Activated T-helper 1 cell treated with anti-CD3 and anti-CD28 coated beads, Interleukin-12 subunit alpha, Interleukin-12 subunit beta, Interleukin-2, Interleukin-4 antibody, amounts not matched to agents 30 ng/mL and 10 ng/mL and 1 ng/mL, durations not matched to agents 14 hours and 24 hours and 36 hours (primary cell): Measurements from ENCODE around the gene RPL21. TPM values are rescaled to one million over a fixed set of nuclear protein-coding genes. Genes with fewer than 3 reads are reported as not detected.

Experiments
- DNase-seq: peaks from one replicate; pipeline ENCODE4 v3.0.0; 2021; ENCODE audit warnings: low spot score
- H3K27ac Mint-ChIP-seq: one replicate; pipeline ENCODE4 v1.8.0; 2021; ENCODE audit warnings: mild to moderate bottlenecking, mixed read lengths
- H3K27me3 Mint-ChIP-seq: one replicate; pipeline ENCODE4 v1.8.0; 2022; ENCODE audit warnings: mild to moderate bottlenecking, moderate library complexity, mixed read lengths; ENCODE audit not compliant: insufficient read depth
- H3K36me3 Mint-ChIP-seq: one replicate; pipeline ENCODE4 v1.8.0; 2021; ENCODE audit warnings: low read depth, mixed read lengths
- H3K4me1 Mint-ChIP-seq: one replicate; pipeline ENCODE4 v1.8.0; 2021; ENCODE audit warnings: low read depth, mixed read lengths
- H3K4me3 Mint-ChIP-seq: one replicate; pipeline ENCODE4 v1.8.0; 2021; ENCODE audit warnings: mild to moderate bottlenecking, moderate library complexity, mixed read lengths
- H3K9me3 Mint-ChIP-seq: one replicate; pipeline ENCODE4 v1.8.0; 2021; ENCODE audit warnings: mixed read lengths
- intact Hi-C: fragments of 100-400 bp; cut with micrococcal nuclease; formaldehyde crosslinking; loops from one replicate; pipeline ENCODE4 v1.15.1; 2024
- total RNA-seq: library from RNA; stranded (reverse); gene quantifications from 2 replicates; pipeline ENCODE4 v1.2.3, GENCODE V29; 2022

The RPL21 gene
- total RNA-seq, 1 donor from 2014 or later = 1,045 TPM

DNA sequence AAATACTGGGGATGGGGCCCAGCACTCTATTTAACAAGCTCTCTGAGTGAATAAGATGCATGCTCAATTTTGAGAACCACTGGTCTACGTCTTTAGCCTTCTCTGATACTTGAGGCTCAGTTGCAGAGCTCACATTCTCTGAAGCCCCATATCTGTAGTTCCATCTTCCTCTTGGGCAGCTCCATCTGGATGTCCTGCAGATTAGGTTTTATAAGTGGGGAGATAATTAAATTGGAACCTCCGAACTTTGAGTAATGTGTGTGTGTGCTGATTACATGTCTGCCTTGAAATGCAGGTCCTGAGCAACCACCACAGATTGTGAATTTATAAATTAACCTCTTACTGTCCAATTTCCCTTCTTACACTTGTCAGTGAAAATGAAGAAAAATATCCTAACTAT, 12.1 kb downstream of the RPL21 start:
- no peak overlapping the region for H3K27ac Mint-ChIP-seq
- H3K4me3 Mint-ChIP-seq = no peak overlapping the region
- H3K27me3 Mint-ChIP-seq = peaks cover 5% of the 10 kb centered on the region
- peaks cover 27% of the 10 kb centered on the region for H3K36me3 Mint-ChIP-seq
- no peaks in the 10 kb centered on the region for H3K9me3 Mint-ChIP-seq
- H3K4me1 Mint-ChIP-seq = peaks cover 26% of the 10 kb centered on the region
- no peak for DNase-seq
- intact Hi-C loops = no loop called here

GRCh38 chr13:27264181-27264580, 12.8 kb downstream of the RPL21 start:
- no peak overlapping the region for H3K4me3 Mint-ChIP-seq
- H3K27ac Mint-ChIP-seq = peak overlapping the region; percentile 29
- intact Hi-C loops = no loop called here
- peaks cover 7% of the 10 kb centered on the region for H3K27me3 Mint-ChIP-seq
- peaks cover 18% of the 10 kb centered on the region for H3K4me1 Mint-ChIP-seq
- DNase-seq = no peak
- H3K36me3 Mint-ChIP-seq = peaks cover 20% of the 10 kb centered on the region
- H3K9me3 Mint-ChIP-seq = no peaks in the 10 kb centered on the region

DNA sequence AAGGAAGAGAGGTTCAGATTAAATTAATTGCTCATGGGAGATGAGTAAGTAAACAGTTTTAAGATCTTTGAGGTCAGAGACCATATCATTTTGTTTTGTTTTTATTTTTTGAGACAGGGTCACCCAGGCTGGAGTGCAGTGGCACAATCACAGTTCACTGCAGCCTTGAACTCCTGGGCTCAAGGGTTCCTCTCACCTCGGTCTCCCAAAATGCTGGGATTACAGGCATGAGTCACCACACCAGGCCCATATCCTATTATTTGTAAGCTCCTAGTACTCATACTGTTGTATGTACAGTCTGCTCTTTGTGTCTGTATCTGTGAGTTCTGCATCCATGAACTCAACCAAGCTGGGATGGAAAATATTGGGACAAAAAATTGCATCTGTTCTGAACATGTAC, 13.3 kb downstream of the RPL21 start:
- H3K27me3 Mint-ChIP-seq = peaks cover 7% of the 10 kb centered on the region
- DNase-seq = no peak
- H3K4me1 Mint-ChIP-seq = peaks cover 14% of the 10 kb centered on the region
- H3K4me3 Mint-ChIP-seq = no peak overlapping the region
- peaks cover 15% of the 10 kb centered on the region for H3K36me3 Mint-ChIP-seq
- H3K27ac Mint-ChIP-seq = no peak overlapping the region
- intact Hi-C loops = no loop called here
- H3K9me3 Mint-ChIP-seq = no peaks in the 10 kb centered on the region

DNA sequence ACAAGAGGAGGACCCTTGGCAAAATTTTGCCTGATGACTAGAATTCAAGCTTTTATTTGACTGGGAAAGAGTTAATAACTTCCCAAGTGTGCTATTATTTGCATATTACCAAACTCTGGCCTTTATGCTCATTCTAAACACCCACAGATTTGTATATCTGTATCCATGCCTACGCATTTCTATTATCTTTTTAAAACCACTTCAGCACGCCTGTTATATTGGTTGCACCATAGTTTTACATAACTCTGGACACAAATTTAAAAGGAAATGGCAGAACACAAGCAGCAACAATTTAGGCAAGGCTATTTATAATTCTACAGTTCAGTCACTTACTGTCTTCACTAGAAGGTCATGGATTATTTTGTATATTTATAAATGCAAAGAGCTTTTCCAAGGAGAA, 15.6 kb downstream of the RPL21 start:
- Mint-ChIP-seq H3K36me3 (peaks cover 1% of the 10 kb centered on the region), H3K4me1 (peaks cover 11% of the 10 kb centered on the region), H3K27me3 (peaks cover 13% of the 10 kb centered on the region), H3K9me3 (no peaks in the 10 kb centered on the region), H3K27ac (no peak overlapping the region), H3K4me3 (no peak overlapping the region)
- intact Hi-C loops = no loop called here
- no peak for DNase-seq

DNA sequence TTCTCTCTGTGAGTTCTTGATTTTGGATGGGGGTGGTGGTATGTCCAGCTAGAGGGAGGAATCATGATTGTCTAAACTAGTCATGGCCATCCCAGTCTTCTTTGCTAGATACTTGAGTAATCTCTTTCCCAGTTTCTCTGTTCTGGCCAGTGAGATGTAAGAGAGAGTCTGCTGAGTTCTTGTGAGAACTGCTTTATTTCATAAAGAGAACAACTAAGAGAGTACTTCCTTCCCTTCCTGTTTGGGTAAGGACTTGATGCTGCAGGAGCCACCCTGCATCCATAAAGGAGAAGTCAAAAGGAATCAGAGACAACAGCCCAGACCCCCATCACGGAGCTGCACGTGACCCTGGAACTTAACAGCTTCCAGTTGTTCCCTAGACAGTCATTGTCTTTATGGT, 16.2 kb downstream of the RPL21 start:
- Mint-ChIP-seq H3K4me1 (peaks cover 11% of the 10 kb centered on the region), H3K4me3 (no peak overlapping the region), H3K36me3 (peaks cover under 1% of the 10 kb centered on the region), H3K27me3 (peaks cover 18% of the 10 kb centered on the region), H3K9me3 (no peaks in the 10 kb centered on the region), H3K27ac (no peak overlapping the region)
- intact Hi-C loops = no loop called here
- DNase-seq = no peak

DNA sequence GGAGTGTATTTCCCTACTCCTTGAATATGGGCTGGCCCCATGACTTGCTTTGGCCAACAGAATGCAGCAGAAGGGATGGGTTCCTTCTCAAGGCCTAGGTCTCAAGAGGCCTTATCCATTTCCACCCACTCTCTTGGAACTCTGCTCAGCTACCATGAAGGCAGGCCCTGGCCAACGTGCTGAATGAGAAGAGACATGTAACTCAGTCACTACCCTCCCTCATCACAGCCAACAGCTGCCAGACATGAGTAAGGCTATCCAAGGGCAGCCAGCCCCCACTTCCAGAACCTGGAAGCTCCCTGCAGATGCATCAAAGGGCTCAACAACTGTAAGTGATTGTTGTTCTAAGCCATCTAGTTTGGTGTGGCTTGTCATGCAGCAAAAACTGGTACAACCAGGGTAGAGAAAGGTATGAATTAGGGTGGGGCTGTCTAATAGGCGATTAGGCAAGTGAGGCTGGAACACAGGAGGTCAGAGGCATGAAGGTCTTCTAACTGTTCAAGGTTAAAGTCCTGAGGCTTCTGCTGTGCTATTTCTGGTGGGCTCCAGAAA, 17.8 kb downstream of the RPL21 start:
- Mint-ChIP-seq H3K4me1 (peaks cover 11% of the 10 kb centered on the region), H3K4me3 (no peak overlapping the region), H3K27me3 (peaks cover 27% of the 10 kb centered on the region), H3K36me3 (no peaks in the 10 kb centered on the region), H3K9me3 (no peaks in the 10 kb centered on the region), H3K27ac (no peak overlapping the region)
- intact Hi-C loops = no loop called here
- no peak for DNase-seq

DNA sequence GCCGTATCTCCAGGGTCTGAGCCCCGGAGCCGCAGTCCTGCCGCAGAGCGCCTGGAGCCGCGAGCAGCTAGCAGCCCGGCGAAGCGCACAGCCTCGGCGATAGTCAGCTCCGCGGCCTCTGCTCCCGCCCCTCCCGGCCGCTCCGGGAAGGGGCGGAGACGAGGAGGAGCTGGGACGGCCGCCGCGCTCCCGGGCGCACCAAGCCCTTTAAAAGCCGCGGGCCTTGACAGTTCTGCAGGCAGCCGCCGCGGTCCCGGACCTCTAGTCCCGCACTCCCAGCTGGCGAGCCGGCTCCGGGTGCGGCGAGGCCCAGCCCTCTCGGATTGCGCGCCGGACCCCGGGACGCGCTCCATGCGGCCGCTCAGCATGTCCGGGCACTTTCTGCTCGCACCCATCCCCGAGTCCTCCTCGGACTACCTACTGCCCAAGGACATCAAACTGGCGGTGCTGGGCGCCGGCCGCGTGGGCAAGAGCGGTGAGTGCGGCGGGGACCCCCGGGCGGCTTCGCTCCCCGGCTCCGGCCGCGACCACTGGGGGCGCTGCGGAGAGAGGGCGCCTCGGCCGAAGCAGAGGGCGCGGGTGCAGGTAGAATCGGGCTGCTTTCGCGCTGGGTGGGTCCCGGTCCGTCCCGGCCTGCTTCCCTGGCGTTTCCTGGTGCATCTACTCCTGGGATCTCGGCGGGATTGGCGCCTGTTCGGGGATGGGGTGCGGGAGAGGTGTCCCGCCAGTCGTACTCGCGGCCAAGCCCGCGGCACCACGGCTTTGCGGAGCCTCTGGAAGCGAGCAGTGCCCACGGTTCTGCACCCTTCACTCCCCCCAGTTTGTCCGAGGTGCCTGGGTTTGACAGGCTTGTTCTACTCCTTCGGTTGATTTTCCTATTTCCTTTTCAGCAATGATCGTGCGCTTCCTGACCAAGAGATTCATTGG, 19.5 kb downstream of the RPL21 start, which contains the start of gene RASL11A:
Gene RASL11A (plus strand): TSS at position 237 of the 927 bp plus-strand sequence. CDS start 115 bp downstream, at position 352.
- intact Hi-C loops = loop anchor here (1.0 to 5.0 kb wide), 7 partner anchors 11 to 351 kb away; partner anchors contain the start of genes LNX2, POLR1D, RPL21 and USP12
- Mint-ChIP-seq H3K27me3 (peaks cover 40% of the 10 kb centered on the region), H3K36me3 (no peaks in the 10 kb centered on the region), H3K9me3 (no peaks in the 10 kb centered on the region), H3K4me3 (peak within 1 kb of the TSS; percentile 89), H3K27ac (peak within 1 kb of the TSS; percentile 24), H3K4me1 (peaks cover 11% of the 10 kb centered on the region)
- peak; percentile 63 for DNase-seq

GRCh38 chr13:27271570-27272096, 20.3 kb downstream of the RPL21 start:
- Mint-ChIP-seq H3K9me3 (no peaks in the 10 kb centered on the region), H3K27me3 (peaks cover 45% of the 10 kb centered on the region), H3K27ac (peak overlapping the region; percentile 24), H3K4me3 (peak overlapping the region; percentile 89), H3K4me1 (peaks cover 11% of the 10 kb centered on the region), H3K36me3 (no peaks in the 10 kb centered on the region)
- intact Hi-C loops = loop anchor here (1.0 to 5.0 kb wide), 5 partner anchors 81 to 351 kb away; partner anchors contain the start of genes LNX2, POLR1D and USP12
- DNase-seq = no peak

- no peaks in the 10 kb centered on the region for H3K36me3 Mint-ChIP-seq
- H3K27ac Mint-ChIP-seq = no peak overlapping the region
- intact Hi-C loops = loop anchor here (5.0 kb wide), 3 partner anchors 102 to 348 kb away; partner anchors contain the start of genes LNX2, POLR1D and USP12
- H3K4me1 Mint-ChIP-seq = peaks cover 11% of the 10 kb centered on the region
- peaks cover 50% of the 10 kb centered on the region for H3K27me3 Mint-ChIP-seq
- H3K9me3 Mint-ChIP-seq = no peaks in the 10 kb centered on the region
- no peak overlapping the region for H3K4me3 Mint-ChIP-seq
- DNase-seq = no peak
Observed at GRCh38 chr13:27273658-27274425, 22.5 kb downstream of the RPL21 start.

GRCh38 chr13:27274631-27275030, 23.3 kb downstream of the RPL21 start:
- Mint-ChIP-seq H3K4me3 (no peak overlapping the region), H3K27ac (no peak overlapping the region), H3K9me3 (no peaks in the 10 kb centered on the region), H3K27me3 (peaks cover 50% of the 10 kb centered on the region), H3K36me3 (no peaks in the 10 kb centered on the region), H3K4me1 (peaks cover 11% of the 10 kb centered on the region)
- DNase-seq = no peak
- intact Hi-C loops = loop anchor here (5.0 kb wide), 3 partner anchors 102 to 348 kb away; partner anchors contain the start of genes LNX2, POLR1D and USP12

GRCh38 chr13:27276188-27276587, 24.8 kb downstream of the RPL21 start:
- H3K4me3 Mint-ChIP-seq = no peak overlapping the region
- H3K27me3 Mint-ChIP-seq = peaks cover 50% of the 10 kb centered on the region
- H3K9me3 Mint-ChIP-seq = no peaks in the 10 kb centered on the region
- peaks cover 4% of the 10 kb centered on the region for H3K4me1 Mint-ChIP-seq
- no peak overlapping the region for H3K27ac Mint-ChIP-seq
- intact Hi-C loops = no loop called here
- no peak for DNase-seq
- H3K36me3 Mint-ChIP-seq = no peaks in the 10 kb centered on the region

GRCh38 chr13:27279506-27279905, 28.1 kb downstream of the RPL21 start:
- Mint-ChIP-seq H3K9me3 (no peaks in the 10 kb centered on the region), H3K4me3 (no peak overlapping the region), H3K27me3 (peaks cover 29% of the 10 kb centered on the region), H3K36me3 (no peaks in the 10 kb centered on the region), H3K4me1 (no peaks in the 10 kb centered on the region), H3K27ac (no peak overlapping the region)
- intact Hi-C loops = no loop called here
- DNase-seq = no peak
